Natural killer cell (primary cell): ENCODE results near the gene EFHC1. TPM values are rescaled to one million over a fixed set of nuclear protein-coding genes. Genes with fewer than 3 reads are reported as not detected.

Experiments used
- ATAC-seq, 3 donors: fragments of 150-1000 bp in 2 of 3; fragments of 200-7000 bp in 1 of 3; cut with Tn5 transposase; 1 replicate in 1 of 3; 2 replicates in 2 of 3; pipeline ENCODE4 v1.10.0; 2021; ENCODE audit warnings: mild to moderate bottlenecking in 2 of 3, moderate library complexity in 2 of 3
- DNase-seq, 2 donors: peaks; one replicate each; pipeline versions ENCODE4 v3.0.0 to v3.0.0-alpha.2; 2013 to 2021; ENCODE audit warnings: mixed read lengths in 1 of 2
- H3K27ac ChIP-seq: one replicate; pipeline ENCODE4 v1.5.1; 2013; ENCODE audit warnings: mild to moderate bottlenecking, low read length
- H3K27me3 ChIP-seq: one replicate; pipeline ENCODE4 v1.6.1; 2013; ENCODE audit warnings: low read length; ENCODE audit not compliant: control insufficient read depth, insufficient read depth
- H3K36me3 ChIP-seq: one replicate; pipeline ENCODE4 v1.6.1; 2013; ENCODE audit warnings: low read length; ENCODE audit not compliant: control insufficient read depth, insufficient read depth
- H3K4me1 ChIP-seq: one replicate; pipeline ENCODE4 v1.6.1; 2013; ENCODE audit warnings: low read length; ENCODE audit not compliant: control insufficient read depth, insufficient read depth
- H3K4me3 ChIP-seq: one replicate; pipeline ENCODE4 v1.5.1; 2013; ENCODE audit warnings: low read length
- H3K9me3 ChIP-seq: one replicate; pipeline ENCODE4 v1.6.1; 2013; ENCODE audit warnings: low read length; ENCODE audit not compliant: control insufficient read depth, insufficient read depth
- H3K27ac Mint-ChIP-seq, 2 donors: one replicate each; pipeline ENCODE4 v1.8.0; 2022; ENCODE audit warnings: mild to moderate bottlenecking in 2 of 2, mixed read lengths in 2 of 2, moderate library complexity in 1 of 2
- H3K27me3 Mint-ChIP-seq, 2 donors: one replicate each; pipeline ENCODE4 v1.8.0; 2022; ENCODE audit warnings: low read depth in 2 of 2, mixed read lengths in 2 of 2
- H3K36me3 Mint-ChIP-seq: one replicate; pipeline ENCODE4 v1.8.0; 2022; ENCODE audit warnings: mixed read lengths
- H3K4me1 Mint-ChIP-seq, 2 donors: one replicate each; pipeline ENCODE4 v1.8.0; 2022; ENCODE audit warnings: mixed read lengths in 2 of 2
- H3K4me3 Mint-ChIP-seq: one replicate; pipeline ENCODE4 v1.8.0; 2022; ENCODE audit warnings: mild to moderate bottlenecking, moderate library complexity, mixed read lengths
- H3K9me3 Mint-ChIP-seq, 2 donors: one replicate each; pipeline ENCODE4 v1.8.0; 2022; ENCODE audit warnings: mixed read lengths in 2 of 2
- CTCF ChIP-seq: fragments of 200-600 bp; IDR thresholded peaks from one replicate; pipeline ENCODE4 v1.8.0; 2022; ENCODE audit warnings: antibody characterized with exemption
- WGBS: methylation state at CpG from one replicate; pipeline ENCODE4 v1.1.7; 2013; ENCODE audit warnings: missing lambda C conversion rate; ENCODE audit not compliant: insufficient coverage; 5-methylcytosine and 5-hydroxymethylcytosine counted together
- intact Hi-C: fragments of 100-400 bp; cut with micrococcal nuclease; formaldehyde crosslinking; loops from one replicate; pipeline ENCODE4 v1.14.2; 2022
- total RNA-seq, 4 donors: library from RNA; stranded (reverse); fragments of 120-200 nt in 1 of 4; gene quantifications; one replicate each; pipeline versions ENCODE4 v1.2.3 to v1.2.4, GENCODE V29; 2013 to 2022

EFHC1 gene
- total RNA-seq, 3 donors from 2014 or later (not counting 1 experiment from before 2014, with no cell fraction given): 10.7 to 20.9 (median 13.7) TPM

GRCh38 chr6:52551483-52552277, 131.5 kb downstream of the EFHC1 start:
- Mint-ChIP-seq H3K27me3 (no peaks in the 10 kb centered on the region), H3K9me3 (no peaks in the 10 kb centered on the region), H3K27ac (peak overlapping the region in 1 of 2 donors; percentile 72), H3K36me3 (no peaks in the 10 kb centered on the region), H3K4me3 (no peak overlapping the region), H3K4me1 (peaks cover 59 to 77% of the 10 kb centered on the region in 2 donors)
- Histone ChIP-seq H3K4me1 (peaks cover 14% of the 10 kb centered on the region), H3K27me3 (no peaks in the 10 kb centered on the region), H3K9me3 (no peaks in the 10 kb centered on the region), H3K27ac (no peak overlapping the region), H3K4me3 (no peak overlapping the region), H3K36me3 (no peaks in the 10 kb centered on the region)
- no peak for TF ChIP-seq CTCF
- intact Hi-C loops: no loop called here
- 89% methylated on average over 12 of the region's 13 CpGs for WGBS
- DNase-seq (no peak), ATAC-seq (no peak)

- ATAC-seq (no peak), DNase-seq (no peak)
These were observed 132.1 kb downstream of the EFHC1 start for GRCh38 chr6:52552278-52552643.

GRCh38 chr6:52553158-52553557, 133.0 kb downstream of the EFHC1 start:
- Histone ChIP-seq H3K27ac (no peak overlapping the region), H3K4me3 (no peak overlapping the region), H3K4me1 (peaks cover 14% of the 10 kb centered on the region), H3K36me3 (no peaks in the 10 kb centered on the region), H3K27me3 (no peaks in the 10 kb centered on the region), H3K9me3 (no peaks in the 10 kb centered on the region)
- H3K27me3 Mint-ChIP-seq: no peaks in the 10 kb centered on the region
- DNase-seq: no peak
- no peaks in the 10 kb centered on the region for H3K9me3 Mint-ChIP-seq
- H3K27ac Mint-ChIP-seq: peak overlapping the region in 1 of 2 donors; percentile 30
- H3K4me1 Mint-ChIP-seq: peaks cover 56 to 72% of the 10 kb centered on the region in 2 donors
- no peak for TF ChIP-seq CTCF
- no peak overlapping the region for H3K4me3 Mint-ChIP-seq
- WGBS: 100% methylated on average over 1 of the region's 1 CpG
- no peaks in the 10 kb centered on the region for H3K36me3 Mint-ChIP-seq
- intact Hi-C loops: no loop called here
- no peak for ATAC-seq

More at GRCh38 chr6:52552278-52552643, 132.1 kb downstream of the EFHC1 start:
- Mint-ChIP-seq H3K4me1 (peaks cover 54 to 72% of the 10 kb centered on the region in 2 donors), H3K4me3 (no peak overlapping the region), H3K36me3 (no peaks in the 10 kb centered on the region), H3K27me3 (no peaks in the 10 kb centered on the region), H3K27ac (no peak overlapping the region), H3K9me3 (no peaks in the 10 kb centered on the region)
- TF ChIP-seq CTCF: no peak
- peaks cover 14% of the 10 kb centered on the region for H3K4me1 ChIP-seq
- no peaks in the 10 kb centered on the region for H3K36me3 ChIP-seq
- intact Hi-C loops: no loop called here
- no peaks in the 10 kb centered on the region for H3K9me3 ChIP-seq
- H3K27ac ChIP-seq: no peak overlapping the region
- no peak overlapping the region for H3K4me3 ChIP-seq
- WGBS: 73% methylated on average over 6 of the region's 6 CpGs
- no peaks in the 10 kb centered on the region for H3K27me3 ChIP-seq
